Measurements from ENCODE around the gene HLA-A.
"Not testable (repeated sequence)": the region's sequence is repeated elsewhere in the genome, so short reads cannot be mapped to it uniquely, and the experiment has no call there.

HLA-A gene

DNA sequence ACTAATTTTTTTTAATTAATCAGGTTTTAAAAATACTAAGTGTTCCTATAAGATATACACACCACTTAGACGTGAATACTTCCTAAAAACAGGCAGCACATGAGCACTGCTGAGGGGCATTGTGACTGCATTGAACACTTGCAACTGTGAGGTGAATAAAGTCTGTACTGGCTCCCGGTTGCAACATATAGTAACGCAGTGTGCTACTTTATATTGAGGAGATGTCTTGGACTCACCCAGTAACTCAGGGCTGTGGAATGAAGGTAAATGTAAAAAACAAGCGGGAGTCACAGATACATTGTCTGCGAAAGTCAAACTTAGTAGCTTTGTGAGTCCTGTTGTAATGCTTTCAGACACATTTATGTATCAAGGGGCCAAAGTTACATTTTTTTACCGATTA lies 17.0 kb upstream of the HLA-A start:
- Mint-ChIP-seq H3K36me3 (ENCODE audit: low read depth) (peaks cover 14% of the 10 kb centered on the region), H3K27me3 (no peaks in the 10 kb centered on the region), H3K4me1 (ENCODE audit: low read depth) (peaks cover 25% of the 10 kb centered on the region), H3K9me3 (no peaks in the 10 kb centered on the region), H3K27ac (peak overlapping the region; percentile 95), H3K4me3 (peak overlapping the region; percentile 83)
- no peak for DNase-seq

DNA sequence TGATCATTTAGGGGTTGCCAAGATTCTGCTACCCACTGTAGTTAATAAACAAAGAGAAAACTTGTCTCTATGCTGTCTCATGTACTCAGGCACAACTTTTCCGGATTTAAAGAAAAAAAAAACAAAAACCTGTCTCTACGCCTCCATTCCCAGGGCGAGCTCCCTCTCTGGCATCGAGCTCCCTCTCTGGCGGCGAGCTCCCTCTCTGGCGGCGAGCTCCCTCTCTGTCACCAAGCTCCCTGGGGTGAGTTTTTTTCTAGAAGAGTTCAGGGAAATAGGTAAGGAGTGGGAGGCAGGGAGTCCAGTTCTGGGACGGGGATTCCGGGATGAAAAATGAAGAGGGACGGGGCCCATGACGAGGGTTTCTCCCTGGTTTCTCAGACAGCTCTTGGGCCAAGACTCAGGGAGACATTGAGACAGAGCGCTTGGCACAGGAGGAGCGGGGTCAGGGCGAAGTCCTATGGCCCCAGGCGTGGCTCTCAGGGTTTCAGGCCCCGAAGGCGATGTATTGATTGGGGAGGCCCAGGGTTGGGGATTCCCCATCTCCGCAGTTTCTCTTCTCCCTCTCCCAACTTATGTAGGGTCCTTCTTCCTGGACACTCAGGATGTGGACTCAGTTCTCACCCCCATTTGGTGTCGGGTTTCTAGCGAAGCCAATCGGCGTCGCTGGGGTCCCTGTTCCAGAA lies 16.5 kb upstream of the HLA-A start:
- H3K36me3 Mint-ChIP-seq (ENCODE audit: low read depth) = peaks cover 16% of the 10 kb centered on the region
- H3K4me1 Mint-ChIP-seq (ENCODE audit: low read depth) = peaks cover 25% of the 10 kb centered on the region
- no peaks in the 10 kb centered on the region for H3K9me3 Mint-ChIP-seq
- no peak for DNase-seq
- H3K27ac Mint-ChIP-seq = peak overlapping the region; percentile 95
- H3K27me3 Mint-ChIP-seq = no peaks in the 10 kb centered on the region
- H3K4me3 Mint-ChIP-seq = peak overlapping the region; percentile 83

DNA sequence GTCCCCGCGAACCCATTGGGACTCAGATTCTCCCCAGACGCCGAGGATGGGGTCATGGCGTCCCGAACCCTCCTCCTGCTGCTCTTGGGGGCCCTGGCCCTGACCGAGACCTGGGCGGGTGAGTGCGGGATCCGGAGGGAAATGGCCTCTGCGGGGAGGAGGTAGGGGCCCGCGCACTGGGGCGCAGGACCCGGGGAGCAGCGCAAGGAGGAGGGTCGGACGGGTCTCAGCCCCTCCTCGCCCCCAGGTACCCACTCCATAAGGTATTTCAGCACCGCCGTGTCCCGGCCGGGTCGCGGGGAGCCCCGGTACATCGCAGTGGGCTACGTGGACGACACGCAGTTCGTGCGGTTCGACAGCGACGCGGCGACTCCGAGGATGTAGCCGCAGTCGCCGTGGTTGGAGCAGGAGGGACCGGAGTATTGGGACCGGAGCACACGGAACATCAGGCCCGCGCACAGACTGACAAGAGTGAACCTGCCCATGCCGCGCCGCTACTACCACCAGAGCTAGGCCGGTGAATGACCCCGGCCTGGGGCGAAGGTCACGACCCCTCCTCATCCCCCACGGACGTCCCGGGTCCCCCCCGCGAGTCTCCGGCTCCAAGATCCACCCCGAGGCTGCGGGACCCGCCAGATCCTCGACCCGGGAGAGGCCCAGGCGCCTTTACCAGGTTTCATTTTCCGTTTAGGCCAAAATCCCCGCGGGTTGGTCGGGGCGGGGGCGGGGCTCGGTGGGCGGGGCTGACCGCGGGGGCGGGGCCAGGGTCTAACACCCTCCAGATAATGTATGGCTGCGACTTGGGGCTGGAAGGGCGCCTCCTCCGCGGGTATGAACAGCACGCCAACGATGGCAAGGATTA lies 15.7 kb upstream of the HLA-A start:
- no peaks in the 10 kb centered on the region for H3K9me3 Mint-ChIP-seq
- peak overlapping the region; percentile 95 for H3K27ac Mint-ChIP-seq
- peaks cover 18% of the 10 kb centered on the region for H3K36me3 Mint-ChIP-seq (ENCODE audit: low read depth)
- H3K27me3 Mint-ChIP-seq = no peaks in the 10 kb centered on the region
- DNase-seq = peak; percentile 79
- H3K4me1 Mint-ChIP-seq (ENCODE audit: low read depth) = peaks cover 25% of the 10 kb centered on the region
- H3K4me3 Mint-ChIP-seq = peak overlapping the region; percentile 83

DNA sequence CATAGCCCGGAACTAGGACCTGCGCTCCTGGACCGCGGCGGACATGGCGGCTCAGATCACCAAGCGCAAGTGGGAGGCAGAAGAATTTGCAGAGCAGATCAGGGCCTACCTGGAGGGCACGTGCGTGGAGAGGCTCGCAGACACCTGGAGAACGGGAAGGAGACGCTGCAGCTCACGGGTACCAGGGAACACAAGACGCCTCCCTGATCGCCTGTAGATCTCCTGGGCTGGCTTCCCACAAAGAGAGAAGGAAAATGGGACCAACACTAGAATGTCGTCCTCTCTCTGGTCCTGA lies 15.1 kb upstream of the HLA-A start:
- Mint-ChIP-seq H3K27me3 (no peaks in the 10 kb centered on the region), H3K4me3 (peak overlapping the region; percentile 82), H3K4me1 (ENCODE audit: low read depth) (peaks cover 25% of the 10 kb centered on the region), H3K36me3 (ENCODE audit: low read depth) (peaks cover 18% of the 10 kb centered on the region), H3K27ac (peak overlapping the region; percentile 93), H3K9me3 (no peaks in the 10 kb centered on the region)
- DNase-seq = no peak

DNA sequence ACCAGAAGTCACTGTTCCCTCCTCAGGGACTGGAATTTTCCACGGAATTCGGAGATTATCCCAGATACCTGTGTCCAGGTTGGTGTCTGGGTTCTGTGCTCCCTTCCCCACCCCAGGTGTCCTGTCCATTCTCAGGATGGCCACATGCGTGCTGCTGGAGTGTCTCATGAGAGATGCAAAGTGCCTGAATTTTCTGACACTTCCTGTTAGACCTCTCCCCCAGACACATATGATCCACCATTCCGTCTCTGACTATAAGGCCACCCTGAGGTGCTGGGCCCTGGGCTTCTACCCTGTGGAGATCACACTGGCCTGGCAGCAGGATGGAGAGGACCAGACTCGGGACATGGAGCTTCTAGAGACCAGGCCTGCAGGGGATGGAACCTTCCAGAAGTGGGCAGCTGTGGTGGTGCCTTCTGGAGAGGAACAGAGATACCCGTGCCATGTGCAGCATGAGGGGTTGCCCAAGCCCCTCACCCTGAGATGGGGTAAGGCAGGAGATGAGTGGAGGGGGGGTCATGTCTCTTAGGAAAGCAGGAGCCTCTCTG lies 14.4 kb upstream of the HLA-A start:
- no peaks in the 10 kb centered on the region for H3K27me3 Mint-ChIP-seq
- no peak for DNase-seq
- peak overlapping the region; percentile 93 for H3K27ac Mint-ChIP-seq
- no peaks in the 10 kb centered on the region for H3K9me3 Mint-ChIP-seq
- H3K4me1 Mint-ChIP-seq (ENCODE audit: low read depth) = peaks cover 25% of the 10 kb centered on the region
- peaks cover 18% of the 10 kb centered on the region for H3K36me3 Mint-ChIP-seq (ENCODE audit: low read depth)
- H3K4me3 Mint-ChIP-seq = peak overlapping the region; percentile 82

DNA sequence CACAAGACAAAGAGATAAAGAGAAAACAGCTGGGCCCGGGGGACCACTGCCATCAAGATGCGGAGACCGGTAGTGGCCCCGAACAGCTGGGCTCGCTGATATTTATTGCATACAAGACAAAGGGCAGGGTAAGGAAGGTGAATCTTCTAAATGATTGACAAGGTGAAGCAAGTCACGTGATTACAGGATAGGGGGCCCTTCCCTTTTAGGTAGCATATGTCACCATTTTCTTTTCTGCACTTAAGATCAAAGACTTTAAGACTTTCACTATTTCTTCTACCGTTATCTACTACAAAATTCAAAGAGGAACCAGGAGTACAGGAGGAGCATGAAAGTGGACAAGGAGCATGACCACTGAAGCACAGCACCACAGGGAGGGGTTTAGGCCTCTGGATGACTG lies 12.3 kb upstream of the HLA-A start:
- H3K9me3 Mint-ChIP-seq, DNase-seq, H3K4me3 Mint-ChIP-seq, H3K27ac Mint-ChIP-seq, H3K27me3 Mint-ChIP-seq: not testable (repeated sequence)
- peaks cover 20% of the 10 kb centered on the region for H3K4me1 Mint-ChIP-seq (ENCODE audit: low read depth)
- H3K36me3 Mint-ChIP-seq (ENCODE audit: low read depth) = peaks cover 21% of the 10 kb centered on the region

DNA sequence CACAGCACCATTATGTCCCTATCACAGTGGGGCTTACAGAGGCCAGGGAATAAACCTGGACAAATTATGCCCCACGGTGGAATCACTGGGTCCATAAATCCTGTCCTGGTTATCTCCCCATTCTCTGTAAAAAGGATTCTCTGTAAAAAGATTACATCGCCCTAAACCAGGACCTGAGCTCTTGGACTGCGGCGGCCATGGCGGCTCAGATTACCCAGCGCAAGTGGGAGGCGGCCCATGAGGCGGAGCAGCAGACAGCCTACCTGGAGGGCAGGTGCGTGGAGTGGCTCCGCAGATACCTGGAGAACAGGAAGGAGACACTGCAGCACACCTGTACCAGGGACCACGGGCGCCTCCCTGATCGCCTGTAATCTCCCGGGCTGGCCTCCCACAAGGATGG lies 8.4 kb upstream of the HLA-A start:
- peaks cover 16% of the 10 kb centered on the region for H3K36me3 Mint-ChIP-seq (ENCODE audit: low read depth)
- no peak overlapping the region for H3K4me3 Mint-ChIP-seq
- H3K9me3 Mint-ChIP-seq = peaks cover 4% of the 10 kb centered on the region
- no peaks in the 10 kb centered on the region for H3K27me3 Mint-ChIP-seq
- DNase-seq = no peak
- peaks cover 5% of the 10 kb centered on the region for H3K4me1 Mint-ChIP-seq (ENCODE audit: low read depth)
- no peak overlapping the region for H3K27ac Mint-ChIP-seq

DNA sequence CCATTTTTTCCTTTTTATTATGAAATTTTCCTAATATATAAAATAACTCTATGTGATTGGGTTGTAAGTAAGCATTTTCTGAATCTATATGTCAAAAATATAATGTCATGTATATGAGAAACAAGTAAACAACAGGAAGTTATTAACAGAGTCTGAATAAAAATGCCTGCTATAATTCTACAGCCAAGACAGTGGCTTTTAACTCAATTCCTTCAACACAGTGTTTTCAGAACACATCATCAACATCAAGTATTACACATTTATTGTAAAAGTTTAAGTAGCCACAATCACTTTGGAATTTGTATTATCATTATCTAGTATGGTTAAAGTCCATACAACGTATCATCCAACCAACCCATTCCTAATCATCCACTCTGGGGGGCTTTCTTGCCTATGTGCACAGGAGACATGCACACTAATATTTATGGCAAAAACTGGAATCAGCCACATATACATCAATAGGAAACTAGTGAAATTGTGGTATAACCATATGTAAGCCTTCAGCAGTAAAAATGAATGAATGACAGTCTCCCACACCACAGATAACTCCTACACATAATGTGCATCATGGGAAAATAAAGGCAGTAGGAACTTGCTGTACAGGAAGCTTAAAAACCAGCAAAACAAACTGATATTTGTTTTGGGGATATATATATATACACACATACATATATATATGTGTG lies 6.9 kb upstream of the HLA-A start:
- no peak overlapping the region for H3K4me3 Mint-ChIP-seq
- DNase-seq = no peak
- H3K27ac Mint-ChIP-seq = no peak overlapping the region
- peaks cover 12% of the 10 kb centered on the region for H3K4me1 Mint-ChIP-seq (ENCODE audit: low read depth)
- no peaks in the 10 kb centered on the region for H3K27me3 Mint-ChIP-seq
- peaks cover 4% of the 10 kb centered on the region for H3K9me3 Mint-ChIP-seq
- H3K36me3 Mint-ChIP-seq (ENCODE audit: low read depth) = peaks cover 7% of the 10 kb centered on the region

DNA sequence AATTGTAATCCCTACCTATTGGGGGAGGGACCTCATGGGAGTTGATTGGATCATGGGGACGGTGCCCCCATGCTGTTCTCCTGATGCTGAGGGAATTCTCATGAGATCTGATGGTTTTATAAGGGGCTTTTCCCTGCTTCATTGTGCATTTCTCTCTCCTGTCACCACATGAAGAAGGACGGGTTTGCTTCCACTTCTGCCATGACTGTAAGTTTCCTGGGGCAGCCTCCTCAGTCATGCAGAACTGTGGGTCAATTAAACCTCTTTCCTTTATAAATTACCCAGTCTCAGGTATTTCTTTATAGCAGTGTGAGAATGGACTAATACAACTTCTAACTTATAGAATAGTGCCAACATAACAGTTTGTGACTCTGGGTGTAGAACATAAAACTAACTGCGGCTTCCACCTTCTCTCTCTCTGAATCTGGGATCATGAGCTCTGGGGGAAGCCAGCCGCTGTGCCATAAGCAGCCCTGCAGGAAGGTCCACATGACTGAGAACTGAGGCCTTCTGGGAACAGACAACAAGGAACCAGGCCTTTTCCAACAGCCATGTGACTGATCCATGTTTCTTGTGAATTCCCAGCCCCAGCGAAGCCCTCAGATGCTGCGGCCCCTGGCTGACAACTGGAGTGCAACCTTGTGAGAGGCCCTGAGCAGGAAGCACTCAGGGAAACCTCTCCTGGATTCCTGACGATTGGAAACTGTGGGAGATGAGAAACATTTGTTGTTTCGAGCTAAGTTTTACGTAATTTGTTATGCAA lies 3.4 kb upstream of the HLA-A start:
- Mint-ChIP-seq H3K36me3 (ENCODE audit: low read depth) (peaks cover 23% of the 10 kb centered on the region), H3K4me1 (ENCODE audit: low read depth) (peaks cover 28% of the 10 kb centered on the region), H3K27me3 (no peaks in the 10 kb centered on the region), H3K27ac (no peak overlapping the region), H3K9me3 (peaks cover 4% of the 10 kb centered on the region), H3K4me3 (no peak overlapping the region)
- DNase-seq = no peak

DNA sequence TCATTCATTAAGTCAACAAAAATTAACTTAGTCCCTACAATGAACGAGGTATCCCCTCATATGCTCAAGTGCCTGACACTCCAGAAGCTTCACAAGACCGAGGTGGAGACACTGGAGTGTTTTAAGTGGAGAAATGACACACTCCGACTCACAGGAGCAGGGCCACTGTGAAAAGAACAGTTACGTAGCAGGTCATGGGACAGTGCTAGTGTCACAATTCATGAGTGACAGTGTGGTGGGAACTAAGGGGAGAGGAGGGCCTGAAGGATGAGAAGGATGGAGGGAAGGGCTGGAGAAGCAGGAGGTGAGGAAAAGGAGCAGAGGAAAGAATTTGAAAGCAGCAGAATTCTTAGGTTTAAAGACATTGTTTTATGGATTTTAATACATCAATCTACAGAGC lies 1.3 kb upstream of the HLA-A start:
- peaks cover 4% of the 10 kb centered on the region for H3K9me3 Mint-ChIP-seq
- peaks cover 44% of the 10 kb centered on the region for H3K4me1 Mint-ChIP-seq (ENCODE audit: low read depth)
- no peaks in the 10 kb centered on the region for H3K27me3 Mint-ChIP-seq
- DNase-seq = no peak
- H3K4me3 Mint-ChIP-seq = peak overlapping the region; percentile 96
- H3K27ac Mint-ChIP-seq = peak overlapping the region; percentile 99
- peaks cover 41% of the 10 kb centered on the region for H3K36me3 Mint-ChIP-seq (ENCODE audit: low read depth)

DNA sequence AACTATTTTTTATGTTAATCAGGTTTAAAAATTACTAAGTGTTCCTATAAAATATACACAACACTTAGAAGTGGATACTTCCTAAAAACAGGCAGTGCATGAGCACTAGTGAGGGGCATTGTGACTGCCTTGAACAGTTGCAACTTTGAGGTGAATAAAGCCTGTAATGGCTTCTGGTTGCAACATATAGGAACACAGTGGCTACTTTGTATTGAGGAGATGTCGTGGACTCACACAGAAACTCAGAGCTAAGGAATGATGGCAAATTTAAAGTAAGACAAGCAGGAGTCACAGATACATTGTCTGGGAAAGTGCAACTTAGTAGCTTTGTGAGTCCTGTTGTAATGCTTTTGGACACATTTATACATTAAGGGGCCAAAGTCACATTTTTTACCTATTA lies 861 bp upstream of the HLA-A start:
- H3K9me3 Mint-ChIP-seq = peaks cover 4% of the 10 kb centered on the region
- DNase-seq = no peak
- H3K27ac Mint-ChIP-seq = peak overlapping the region; percentile 99
- H3K4me3 Mint-ChIP-seq = peak overlapping the region; percentile 96
- H3K4me1 Mint-ChIP-seq (ENCODE audit: low read depth) = peaks cover 48% of the 10 kb centered on the region
- no peaks in the 10 kb centered on the region for H3K27me3 Mint-ChIP-seq
- peaks cover 46% of the 10 kb centered on the region for H3K36me3 Mint-ChIP-seq (ENCODE audit: low read depth)

DNA sequence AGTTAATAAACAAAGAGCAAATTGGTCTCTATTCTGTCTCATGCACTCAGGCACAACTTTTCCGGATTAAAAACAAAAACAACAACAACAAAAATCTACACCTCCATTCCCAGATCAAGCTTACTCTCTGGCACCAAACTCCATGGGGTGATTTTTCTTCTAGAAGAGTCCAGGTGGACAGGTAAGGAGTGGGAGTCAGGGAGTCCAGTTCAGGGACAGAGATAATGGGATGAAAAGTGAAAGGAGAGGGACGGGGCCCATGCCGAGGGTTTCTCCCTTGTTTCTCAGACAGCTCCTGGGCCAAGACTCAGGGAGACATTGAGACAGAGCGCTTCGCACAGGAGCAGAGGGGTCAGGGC lies 437 bp upstream of the HLA-A start:
- Mint-ChIP-seq H3K27me3 (no peaks in the 10 kb centered on the region), H3K27ac (peak overlapping the region; percentile 99), H3K9me3 (peaks cover 4% of the 10 kb centered on the region), H3K36me3 (ENCODE audit: low read depth) (peaks cover 50% of the 10 kb centered on the region), H3K4me3 (peak overlapping the region; percentile 96), H3K4me1 (ENCODE audit: low read depth) (peaks cover 52% of the 10 kb centered on the region)
- DNase-seq = no peak

DNA sequence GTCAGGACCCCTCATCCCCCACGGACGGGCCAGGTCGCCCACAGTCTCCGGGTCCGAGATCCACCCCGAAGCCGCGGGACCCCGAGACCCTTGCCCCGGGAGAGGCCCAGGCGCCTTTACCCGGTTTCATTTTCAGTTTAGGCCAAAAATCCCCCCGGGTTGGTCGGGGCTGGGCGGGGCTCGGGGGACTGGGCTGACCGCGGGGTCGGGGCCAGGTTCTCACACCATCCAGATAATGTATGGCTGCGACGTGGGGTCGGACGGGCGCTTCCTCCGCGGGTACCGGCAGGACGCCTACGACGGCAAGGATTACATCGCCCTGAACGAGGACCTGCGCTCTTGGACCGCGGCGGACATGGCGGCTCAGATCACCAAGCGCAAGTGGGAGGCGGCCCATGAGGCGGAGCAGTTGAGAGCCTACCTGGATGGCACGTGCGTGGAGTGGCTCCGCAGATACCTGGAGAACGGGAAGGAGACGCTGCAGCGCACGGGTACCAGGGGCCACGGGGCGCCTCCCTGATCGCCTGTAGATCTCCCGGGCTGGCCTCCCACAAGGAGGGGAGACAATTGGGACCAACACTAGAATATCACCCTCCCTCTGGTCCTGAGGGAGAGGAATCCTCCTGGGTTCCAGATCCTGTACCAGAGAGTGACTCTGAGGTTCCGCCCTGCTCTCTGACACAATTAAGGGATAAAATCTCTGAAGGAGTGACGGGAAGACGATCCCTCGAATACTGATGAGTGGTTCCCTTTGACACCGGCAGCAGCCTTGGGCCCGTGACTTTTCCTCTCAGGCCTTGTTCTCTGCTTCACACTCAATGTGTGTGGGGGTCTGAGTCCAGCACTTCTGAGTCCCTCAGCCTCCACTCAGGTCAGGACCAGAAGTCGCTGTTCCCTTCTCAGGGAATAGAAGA lies 978 bp downstream of the HLA-A start:
- DNase-seq = peak; percentile 60
- Mint-ChIP-seq H3K4me1 (ENCODE audit: low read depth) (peaks cover 54% of the 10 kb centered on the region), H3K36me3 (ENCODE audit: low read depth) (peaks cover 63% of the 10 kb centered on the region), H3K27me3 (no peaks in the 10 kb centered on the region), H3K27ac (peak overlapping the region; percentile 99), H3K9me3 (no peaks in the 10 kb centered on the region), H3K4me3 (peak overlapping the region; percentile 96)
